CD14-positive monocyte (primary cell): ENCODE data around the gene CAMTA1. TPM values are rescaled to one million over a fixed set of nuclear protein-coding genes. Genes with fewer than 3 reads are reported as not detected.

Source experiments
- DNase-seq, 3 donors: peaks; one replicate each; pipeline ENCODE4 v3.0.0-alpha.2; 2011 to 2022
- H2AFZ ChIP-seq: 2 replicates; pipeline ENCODE4 v1.6.0; 2012; ENCODE audit warnings: mild to moderate bottlenecking, low read depth, low read length, inconsistent platforms; ENCODE audit not compliant: insufficient read depth, poor library complexity, severe bottlenecking
- H3K27ac ChIP-seq, 2 donors: 1 replicate in 1 of 2; 2 replicates in 1 of 2; pipeline ENCODE4 v1.5.1; 2012 to 2013; ENCODE audit warnings: low read length in 2 of 2, control low read depth in 1 of 2, inconsistent platforms in 1 of 2, low read depth in 1 of 2, mild to moderate bottlenecking in 1 of 2
- H3K27me3 ChIP-seq, 2 donors: one replicate each; pipeline versions ENCODE4 v1.6.0 to v1.6.1; 2011 to 2013; ENCODE audit warnings: low read length in 2 of 2; ENCODE audit not compliant: control insufficient read depth in 2 of 2, insufficient read depth in 2 of 2
- H3K36me3 ChIP-seq, 2 donors: replicated peaks in 1 of 2; 1 replicate in 1 of 2; 2 replicates in 1 of 2; pipeline versions ENCODE4 v1.5.1 to v1.6.1; 2012 to 2013; ENCODE audit warnings: low read length in 2 of 2, control low read depth in 1 of 2, inconsistent platforms in 1 of 2, mild to moderate bottlenecking in 1 of 2; ENCODE audit not compliant: insufficient read depth in 2 of 2, control insufficient read depth in 1 of 2
- H3K4me1 ChIP-seq, 2 donors: 1 replicate in 1 of 2; 2 replicates in 1 of 2; pipeline versions ENCODE4 v1.5.1 to v1.6.1; 2012 to 2013; ENCODE audit warnings: low read length in 2 of 2, control low read depth in 1 of 2, inconsistent platforms in 1 of 2, mild to moderate bottlenecking in 1 of 2, moderate library complexity in 1 of 2; ENCODE audit not compliant: insufficient read depth in 2 of 2, control insufficient read depth in 1 of 2
- H3K4me2 ChIP-seq: replicated peaks from 2 replicates; pipeline ENCODE3; 2012; ENCODE audit warnings: low read length, moderate library complexity, mild to moderate bottlenecking; ENCODE audit not compliant: poor library complexity, severe bottlenecking; ENCODE audit errors: extremely low read depth
- H3K4me3 ChIP-seq, 3 experiments: fragments of 200-600 bp in 1 of 3; sonication (generic) in 1 of 3; replicated peaks in 1 of 3; 1 replicate in 2 of 3; 2 replicates in 1 of 3; pipeline ENCODE4 v1.5.1; 2011 to 2013; ENCODE audit warnings: low read length in 3 of 3, mild to moderate bottlenecking in 3 of 3, control low read depth in 2 of 3, low read depth in 2 of 3, inconsistent platforms in 1 of 3, moderate library complexity in 1 of 3
- H3K79me2 ChIP-seq: 2 replicates; pipeline ENCODE4 v1.6.0; 2012; ENCODE audit warnings: mild to moderate bottlenecking, control low read depth, inconsistent platforms, low read length, moderate library complexity; ENCODE audit not compliant: insufficient read depth
- H3K9ac ChIP-seq: 2 replicates; pipeline ENCODE4 v1.6.0; 2017; ENCODE audit warnings: low read length, mild to moderate bottlenecking; ENCODE audit not compliant: insufficient read depth, poor library complexity, severe bottlenecking
- H3K9me3 ChIP-seq, 2 donors: replicated peaks in 1 of 2; 1 replicate in 1 of 2; 2 replicates in 1 of 2; pipeline versions ENCODE4 v1.5.1 to v1.6.1; 2012 to 2013; ENCODE audit warnings: low read length in 2 of 2, control low read depth in 1 of 2; ENCODE audit not compliant: control insufficient read depth in 1 of 2, insufficient read depth in 1 of 2
- H4K20me1 ChIP-seq: 2 replicates; pipeline ENCODE4 v1.6.0; 2012; ENCODE audit warnings: mild to moderate bottlenecking, low read length, control low read depth, moderate library complexity; ENCODE audit not compliant: insufficient read depth
- H3K27ac Mint-ChIP-seq, 7 donors: one replicate each; pipeline ENCODE4 v1.8.0; 2020; ENCODE audit warnings: mild to moderate bottlenecking in 7 of 7, mixed read lengths in 7 of 7, moderate library complexity in 6 of 7, inconsistent platforms in 2 of 7
- H3K27me3 Mint-ChIP-seq, 3 donors: one replicate each; pipeline ENCODE4 v1.8.0; 2021 to 2022; ENCODE audit warnings: low read depth in 3 of 3, mild to moderate bottlenecking in 3 of 3, mixed read lengths in 3 of 3, moderate library complexity in 3 of 3, inconsistent platforms in 1 of 3
- H3K36me3 Mint-ChIP-seq, 2 donors: one replicate each; pipeline ENCODE4 v1.8.0; 2020; ENCODE audit warnings: mixed read lengths in 2 of 2, inconsistent platforms in 1 of 2, mild to moderate bottlenecking in 1 of 2
- H3K4me1 Mint-ChIP-seq: one replicate; pipeline ENCODE4 v1.8.0; 2020; ENCODE audit warnings: mild to moderate bottlenecking, mixed read lengths
- H3K4me3 Mint-ChIP-seq, 2 donors: one replicate each; pipeline ENCODE4 v1.8.0; 2020; ENCODE audit warnings: mild to moderate bottlenecking in 2 of 2, mixed read lengths in 2 of 2, moderate library complexity in 1 of 2
- H3K9me3 Mint-ChIP-seq, 7 donors: one replicate each; pipeline ENCODE4 v1.8.0; 2020 to 2022; ENCODE audit warnings: mixed read lengths in 7 of 7, mild to moderate bottlenecking in 6 of 7, moderate library complexity in 6 of 7, inconsistent platforms in 2 of 7
- CTCF ChIP-seq: fragments of 200-600 bp; IDR thresholded peaks from one replicate; pipeline ENCODE4 v1.8.0; 2022; ENCODE audit warnings: antibody characterized with exemption, mild to moderate bottlenecking
- WGBS: methylation state at CpG from one replicate; pipeline ENCODE4 v1.1.5; 2013; ENCODE audit warnings: missing lambda C conversion rate; ENCODE audit not compliant: insufficient coverage; 5-methylcytosine and 5-hydroxymethylcytosine counted together
- intact Hi-C, 2 donors: fragments of 100-400 bp; cut with micrococcal nuclease; formaldehyde crosslinking; loops; one replicate each; pipeline versions ENCODE4 v1.15.0 to v1.15.1; 2023
- polyA plus RNA-seq, 3 donors: library from polyadenylated mRNA; depleted of rRNA in 1 of 3; unstranded in 2 of 3; stranded (reverse) in 1 of 3; fragments of 300-500 nt in 2 of 3; fragments of >200 nt in 1 of 3; fragmentation: Illumina TruSeq in 2 of 3; gene quantifications; 1 replicate in 2 of 3; 2 replicates in 1 of 3; pipeline ENCODE4 v1.2.3, GENCODE V29; 2012 to 2021

Gene CAMTA1
- polyA plus RNA-seq, 3 donors = 52.0 to 89.6 (median 78.3) TPM

- no peak overlapping the region for H3K27ac ChIP-seq
- intact Hi-C loops = loop anchor here in 1 of 2 donors (10.0 kb wide), 1 partner anchor 104 kb away; no protein-coding TSS in a partner anchor
- H3K9me3 ChIP-seq = no peaks in the 10 kb centered on the region
- H3K9me3 Mint-ChIP-seq = no peaks in the 10 kb centered on the region
- no peak for TF ChIP-seq CTCF
- no peak overlapping the region for H3K27ac Mint-ChIP-seq
- H2AFZ ChIP-seq = no peak overlapping the region
- no peaks in the 10 kb centered on the region for H3K27me3 ChIP-seq
- no peaks in the 10 kb centered on the region for H3K36me3 ChIP-seq
- no peak overlapping the region for H3K4me3 Mint-ChIP-seq
- H4K20me1 ChIP-seq = no peaks in the 10 kb centered on the region
- no peaks in the 10 kb centered on the region for H3K79me2 ChIP-seq
- H3K4me1 Mint-ChIP-seq = no peaks in the 10 kb centered on the region
- H3K4me3 ChIP-seq = no peak overlapping the region
- no CpG with 5 or more reads among the region's 7 CpGs for WGBS
- H3K9ac ChIP-seq = no peak overlapping the region
- no peaks in the 10 kb centered on the region for H3K4me1 ChIP-seq
- DNase-seq = no peak
- H3K36me3 Mint-ChIP-seq = no peaks in the 10 kb centered on the region
- no peak overlapping the region for H3K4me2 ChIP-seq
- peaks cover 0 to 3% (median 0%) of the 10 kb centered on the region in 3 donors for H3K27me3 Mint-ChIP-seq
Measured at GRCh38 chr1:6898974-6899539, 113.8 kb downstream of the CAMTA1 start.

- Histone ChIP-seq H2AFZ (no peak overlapping the region), H3K27me3 (no peaks in the 10 kb centered on the region), H3K4me2 (no peak overlapping the region), H3K27ac (no peak overlapping the region), H3K9ac (no peak overlapping the region), H3K4me3 (no peak overlapping the region), H4K20me1 (no peaks in the 10 kb centered on the region), H3K79me2 (no peaks in the 10 kb centered on the region), H3K4me1 (no peaks in the 10 kb centered on the region), H3K36me3 (no peaks in the 10 kb centered on the region), H3K9me3 (no peaks in the 10 kb centered on the region)
- Mint-ChIP-seq H3K9me3 (peaks cover 0 to 1% (median 0%) of the 10 kb centered on the region in 7 donors), H3K27me3 (peaks cover 0 to 4% (median 0%) of the 10 kb centered on the region in 3 donors), H3K27ac (no peak overlapping the region), H3K4me3 (no peak overlapping the region), H3K4me1 (no peaks in the 10 kb centered on the region), H3K36me3 (no peaks in the 10 kb centered on the region)
- TF ChIP-seq CTCF = no peak
- 90% methylated on average over 2 of the region's 4 CpGs for WGBS
- intact Hi-C loops = loop anchor here in 1 of 2 donors (10.0 kb wide), 1 partner anchor 105 kb away; no protein-coding TSS in a partner anchor
- no peak for DNase-seq
Measured at GRCh38 chr1:6899621-6900020, 114.4 kb downstream of the CAMTA1 start.
